ENCODE data around the gene ATP8B1. TPM values are rescaled to one million over a fixed set of nuclear protein-coding genes. Genes with fewer than 3 reads are reported as not detected.
A peak's percentile ranks its signal among the peaks of the same experiment; 100 is the strongest.

ATP8B1 gene
- total and polyA plus RNA-seq, 9 of the 15 experiments (the other 6 are each of a cell fraction or from before 2014, with no cell fraction given) = 0.01 to 0.22 (median 0.03) TPM; not detected in 3

DNA sequence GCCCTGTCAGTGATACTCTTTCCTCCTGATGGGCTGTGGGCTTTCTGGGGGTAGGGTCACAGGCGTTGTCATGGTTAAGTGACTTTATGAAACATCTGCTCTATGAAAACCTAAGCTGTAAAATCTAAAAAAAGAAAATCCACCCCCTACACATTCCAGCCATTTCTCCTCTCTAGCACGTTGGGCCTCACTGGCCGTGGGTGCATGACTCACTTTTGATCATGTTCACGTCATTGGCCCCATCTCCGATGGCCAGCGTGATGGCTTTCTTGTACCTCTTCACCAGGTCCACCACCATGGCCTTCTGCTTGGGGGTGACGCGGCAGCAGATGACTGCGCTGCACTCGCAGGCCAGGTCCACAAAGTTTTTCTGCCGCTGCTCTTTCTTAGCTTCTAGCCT, 142.2 kb downstream of the ATP8B1 start (continued):
- TF ChIP-seq POLR2AphosphoS2 (IDR thresholded peaks at IDR 0.05; ENCODE audit: low read length) (no peak), DNMT1 (IDR thresholded peaks at IDR 0.05) (no peak), ZFP36 (IDR thresholded peaks at IDR 0.05; ENCODE audit: low read depth, low read length, partially characterized antibody) (no peak), SRF (CRISPR knock-in tag; IDR thresholded peaks at IDR 0.05) (no peak), EHMT2 (IDR thresholded peaks at IDR 0.05) (peak; percentile 55; the same call in 1 of the 2 replicates), ZNF668 (CRISPR knock-in tag; IDR thresholded peaks at IDR 0.05) (no peak), FOSL1 (tag; conservative IDR thresholded peaks at IDR 0.05) (peak; percentile 62), CREB1 (IDR thresholded peaks at IDR 0.05) (0 out of 2 replicates have a peak, but pooled peaks have one; percentile 56), CREB1 (CRISPR knock-in tag; IDR thresholded peaks at IDR 0.05) (no peak; the same call in 1 of the 2 replicates), CAMTA2 (CRISPR knock-in tag; conservative IDR thresholded peaks at IDR 0.05) (no peak), HMG20A (CRISPR knock-in tag; conservative IDR thresholded peaks at IDR 0.05) (no peak), MYC (IDR thresholded peaks at IDR 0.05; ENCODE audit: low read depth, low read length) (no peak), MYC (CRISPR knock-in tag; IDR thresholded peaks at IDR 0.05; ENCODE audit: borderline replicate concordance, low read depth) (no peak), ELF2 (CRISPR knock-in tag; IDR thresholded peaks at IDR 0.05) (no peak), TCF7L2 (IDR thresholded peaks at IDR 0.05; ENCODE audit: low read depth, low read length) (no peak), ETV5 (CRISPR knock-in tag; IDR thresholded peaks at IDR 0.05; ENCODE audit: low read depth) (no peak)
- TF ChIP-seq, protein P1, sequence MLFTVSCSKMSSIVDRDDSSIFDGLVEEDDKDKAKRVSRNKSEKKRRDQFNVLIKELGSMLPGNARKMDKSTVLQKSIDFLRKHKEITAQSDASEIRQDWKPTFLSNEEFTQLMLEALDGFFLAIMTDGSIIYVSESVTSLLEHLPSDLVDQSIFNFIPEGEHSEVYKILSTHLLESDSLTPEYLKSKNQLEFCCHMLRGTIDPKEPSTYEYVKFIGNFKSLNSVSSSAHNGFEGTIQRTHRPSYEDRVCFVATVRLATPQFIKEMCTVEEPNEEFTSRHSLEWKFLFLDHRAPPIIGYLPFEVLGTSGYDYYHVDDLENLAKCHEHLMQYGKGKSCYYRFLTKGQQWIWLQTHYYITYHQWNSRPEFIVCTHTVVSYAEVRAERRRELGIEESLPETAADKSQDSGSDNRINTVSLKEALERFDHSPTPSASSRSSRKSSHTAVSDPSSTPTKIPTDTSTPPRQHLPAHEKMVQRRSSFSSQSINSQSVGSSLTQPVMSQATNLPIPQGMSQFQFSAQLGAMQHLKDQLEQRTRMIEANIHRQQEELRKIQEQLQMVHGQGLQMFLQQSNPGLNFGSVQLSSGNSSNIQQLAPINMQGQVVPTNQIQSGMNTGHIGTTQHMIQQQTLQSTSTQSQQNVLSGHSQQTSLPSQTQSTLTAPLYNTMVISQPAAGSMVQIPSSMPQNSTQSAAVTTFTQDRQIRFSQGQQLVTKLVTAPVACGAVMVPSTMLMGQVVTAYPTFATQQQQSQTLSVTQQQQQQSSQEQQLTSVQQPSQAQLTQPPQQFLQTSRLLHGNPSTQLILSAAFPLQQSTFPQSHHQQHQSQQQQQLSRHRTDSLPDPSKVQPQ (CRISPR knock-in tag; IDR thresholded peaks at IDR 0.05; ENCODE audit: borderline replicate concordance) = no peak
